GM10266 (cell line): Measurements from ENCODE around the gene MARK4.
"Not testable (repeated sequence)": the region's sequence is repeated elsewhere in the genome, so short reads cannot be mapped to it uniquely, and the experiment has no call there.

ENCODE experiments used
- DNase-seq: peaks from one replicate; pipeline ENCODE4 v3.0.0; 2012; ENCODE audit errors: extremely low spot score
- CTCF ChIP-seq: IDR thresholded peaks from 2 replicates; pipeline ENCODE4 v1.5.1; 2012; ENCODE audit warnings: mild to moderate bottlenecking, low read depth; ENCODE audit not compliant: control insufficient read depth, insufficient read depth; ENCODE audit errors: missing control alignments

MARK4 gene

GRCh38 chr19:45327404-45328143, 76.5 kb downstream of the MARK4 start:
- DNase-seq = no peak
- no peak for TF ChIP-seq CTCF

DNA sequence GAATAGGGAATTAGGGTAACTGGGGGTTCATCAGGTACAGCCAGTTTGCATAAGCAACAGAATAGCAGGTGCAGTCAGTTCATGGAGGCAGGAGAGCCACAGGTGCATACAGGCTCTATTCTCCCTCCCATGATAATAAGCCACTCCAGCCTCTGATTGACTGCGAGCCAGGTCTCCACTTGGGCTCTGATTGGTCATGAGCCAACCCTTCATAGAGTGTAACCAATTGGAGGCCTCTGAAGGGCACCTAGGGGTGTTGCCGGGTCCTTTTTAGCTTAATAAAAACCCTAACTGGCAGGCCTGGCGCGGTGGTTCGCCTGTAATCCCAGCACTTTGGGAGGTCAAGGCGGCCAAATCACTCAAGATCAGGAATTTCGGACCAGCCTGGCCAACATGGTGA, 80.3 kb downstream of the MARK4 start:
- no peak for DNase-seq
- TF ChIP-seq CTCF = no peak

- TF ChIP-seq CTCF = no peak
- no peak for DNase-seq
Observed at GRCh38 chr19:45333609-45334303, 82.7 kb downstream of the MARK4 start.

GRCh38 chr19:45334881-45335280, 83.8 kb downstream of the MARK4 start:
- not testable (repeated sequence) for DNase-seq

- no peak for DNase-seq
- no peak for TF ChIP-seq CTCF
Observed at GRCh38 chr19:45336696-45337251, 85.7 kb downstream of the MARK4 start.

DNA sequence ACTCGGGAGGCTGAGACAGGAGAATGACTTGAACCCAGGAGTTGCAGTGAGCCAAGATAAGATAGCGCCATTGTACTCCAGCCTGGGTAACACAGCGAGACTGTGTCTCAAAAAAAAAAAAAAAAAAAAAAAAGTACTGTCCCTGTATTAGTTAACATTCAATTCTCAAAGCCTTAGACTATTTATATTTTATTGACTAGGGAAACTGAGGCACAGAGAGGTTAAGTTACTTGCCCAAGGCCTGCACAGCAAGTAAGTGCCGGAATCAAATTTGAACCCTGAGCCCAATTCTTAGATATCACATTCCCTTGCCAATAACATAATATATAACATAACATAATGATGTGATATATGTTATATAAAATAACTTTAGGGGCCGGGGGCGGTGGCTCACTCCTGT, 88.6 kb downstream of the MARK4 start:
- no peak for DNase-seq
- no peak for TF ChIP-seq CTCF

- peak; percentile 63 for DNase-seq
- no peak for TF ChIP-seq CTCF
Observed at GRCh38 chr19:45340232-45340898, 89.3 kb downstream of the MARK4 start, which contains the start of gene KLC3. KLC3 (plus strand) TSS chr19:45340750; CDS start chr19:45345542, 4,792 bp downstream.
